Measurements from ENCODE around the gene OSER1.

Gene OSER1

DNA sequence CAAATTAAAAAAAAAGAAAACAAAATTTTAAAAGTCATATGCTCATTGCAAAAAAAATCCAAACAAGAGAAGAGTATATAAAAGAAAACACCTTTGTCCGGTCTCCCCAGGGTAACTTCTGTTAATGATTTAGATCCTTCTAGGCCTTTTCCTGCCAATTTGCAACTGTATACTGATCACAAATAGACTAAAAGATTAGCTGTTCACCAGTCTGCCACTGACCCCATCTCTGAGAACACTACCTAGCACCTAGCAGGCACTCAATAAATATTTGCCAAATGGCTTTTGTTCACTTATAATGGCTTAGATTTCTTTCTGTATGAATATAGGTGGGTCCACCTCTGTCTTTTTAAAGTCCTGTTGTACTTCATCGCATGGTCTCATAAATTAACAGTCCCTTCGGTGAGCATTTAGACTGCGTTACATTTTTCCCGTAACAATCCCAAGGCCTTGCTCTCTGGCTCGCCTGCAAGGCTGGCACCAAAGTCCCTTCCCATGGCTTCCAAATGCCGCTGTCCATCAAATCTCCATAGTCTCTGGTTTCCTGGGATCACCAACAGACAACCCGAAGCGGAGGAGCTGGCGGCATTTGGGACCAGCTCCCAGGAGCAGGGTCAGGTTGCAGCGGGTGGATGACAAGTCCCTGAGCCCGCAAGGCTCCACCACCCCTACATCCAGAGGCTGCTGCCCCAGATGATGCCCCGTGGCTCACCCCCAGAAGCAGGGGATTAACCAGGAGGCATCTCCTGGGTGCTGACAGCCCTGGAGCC, 35.4 kb downstream of the OSER1 start:
- DNase-seq (ENCODE audit: low read depth in 2 of 2), result no peak

DNA sequence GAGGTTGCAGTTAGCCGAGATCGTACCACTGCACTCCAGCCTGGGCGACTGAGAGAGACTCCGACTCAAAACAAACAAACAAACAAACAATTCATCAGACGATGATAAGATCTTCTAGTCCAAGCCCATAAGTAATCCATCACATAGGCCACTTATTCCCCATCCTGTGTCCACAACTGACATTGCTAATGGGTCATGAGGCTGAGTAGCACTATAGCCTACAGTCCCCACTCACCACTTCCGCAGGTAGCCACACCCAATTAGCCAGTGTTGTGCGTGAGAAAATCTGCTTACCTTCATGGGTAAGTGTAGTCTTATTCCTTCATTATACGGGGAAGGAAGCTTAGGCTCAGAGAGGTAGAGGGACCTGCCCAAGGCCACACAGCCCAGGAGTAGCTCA, 36.7 kb downstream of the OSER1 start:
- no peak for DNase-seq (ENCODE audit: low read depth in 2 of 2)

DNA sequence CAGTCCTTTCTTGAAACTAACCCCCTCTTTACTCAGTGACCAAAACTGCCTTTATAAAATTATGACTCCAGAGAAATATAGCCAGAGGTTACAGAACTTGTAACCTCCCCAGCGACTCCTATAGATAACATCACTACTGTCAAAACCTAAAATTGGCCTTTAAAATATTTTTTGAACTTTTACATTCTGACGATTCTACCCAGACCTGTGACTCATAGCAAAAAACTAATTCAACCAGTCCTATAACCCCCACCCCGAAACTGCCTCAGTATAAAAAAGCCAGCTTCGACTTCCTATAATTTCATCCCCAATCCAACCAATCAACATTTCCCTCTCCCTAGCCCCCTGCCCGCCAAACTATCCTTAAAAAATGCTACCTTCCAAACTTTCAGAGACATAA, 37.5 kb downstream of the OSER1 start:
- DNase-seq (ENCODE audit: low read depth in 2 of 2), result no peak

DNA sequence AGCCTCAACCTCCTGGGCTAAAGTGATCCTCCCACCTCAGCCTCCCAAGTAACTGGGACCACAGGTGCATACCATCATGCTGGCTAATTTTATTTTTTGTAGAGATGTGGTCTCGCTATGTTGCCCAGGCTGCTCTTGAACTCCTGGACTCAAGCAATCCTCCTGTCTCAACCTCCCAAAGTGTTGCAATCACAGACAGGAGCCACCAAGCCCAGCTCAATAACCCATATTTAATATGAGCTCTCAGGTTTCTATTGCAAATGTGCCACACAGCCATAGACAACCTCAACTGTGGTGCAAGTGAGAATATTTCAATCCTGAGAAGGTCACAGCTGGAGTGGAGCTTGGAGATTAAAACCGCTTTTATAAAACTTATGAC, 38.0 kb downstream of the OSER1 start:
- no peak for DNase-seq (ENCODE audit: low read depth in 2 of 2)

DNA sequence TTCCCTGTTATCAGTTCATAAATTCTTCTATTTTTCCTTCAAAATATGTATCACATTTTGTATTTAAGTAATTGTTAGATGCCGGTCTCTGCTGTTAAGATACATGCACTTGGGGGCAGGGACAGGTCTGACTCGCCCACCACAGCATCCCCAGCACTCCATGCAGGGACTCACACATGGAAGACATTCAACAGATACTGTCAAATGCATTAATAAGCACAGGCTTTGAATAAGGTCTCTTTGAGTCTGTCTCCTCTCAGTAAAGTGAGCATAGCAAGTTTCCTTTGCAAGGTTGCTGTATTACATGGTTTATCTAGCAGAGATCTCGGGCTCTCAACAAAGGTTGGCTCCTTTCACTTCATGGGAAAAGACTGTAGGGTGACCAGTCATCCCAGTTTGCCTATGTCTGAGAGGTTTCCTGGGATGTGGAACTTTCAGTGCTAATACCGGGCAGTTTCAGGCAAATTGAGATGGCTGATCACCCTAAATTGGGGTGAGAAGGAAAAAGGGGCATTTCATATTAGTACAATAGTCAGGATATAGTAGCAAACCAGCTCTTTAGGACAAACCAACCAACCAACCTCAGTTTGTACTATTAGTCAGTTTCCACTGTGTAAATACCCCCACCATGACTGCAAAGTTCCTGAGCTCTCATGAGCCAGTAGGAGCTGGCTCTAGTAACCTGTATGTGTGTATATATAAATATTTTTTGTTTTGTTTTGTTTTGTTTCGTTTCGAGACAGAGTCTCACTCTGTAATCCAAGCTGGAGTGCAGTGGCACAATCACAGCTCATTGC, 38.6 kb downstream of the OSER1 start:
- no peak for DNase-seq (ENCODE audit: low read depth in 2 of 2)

DNA sequence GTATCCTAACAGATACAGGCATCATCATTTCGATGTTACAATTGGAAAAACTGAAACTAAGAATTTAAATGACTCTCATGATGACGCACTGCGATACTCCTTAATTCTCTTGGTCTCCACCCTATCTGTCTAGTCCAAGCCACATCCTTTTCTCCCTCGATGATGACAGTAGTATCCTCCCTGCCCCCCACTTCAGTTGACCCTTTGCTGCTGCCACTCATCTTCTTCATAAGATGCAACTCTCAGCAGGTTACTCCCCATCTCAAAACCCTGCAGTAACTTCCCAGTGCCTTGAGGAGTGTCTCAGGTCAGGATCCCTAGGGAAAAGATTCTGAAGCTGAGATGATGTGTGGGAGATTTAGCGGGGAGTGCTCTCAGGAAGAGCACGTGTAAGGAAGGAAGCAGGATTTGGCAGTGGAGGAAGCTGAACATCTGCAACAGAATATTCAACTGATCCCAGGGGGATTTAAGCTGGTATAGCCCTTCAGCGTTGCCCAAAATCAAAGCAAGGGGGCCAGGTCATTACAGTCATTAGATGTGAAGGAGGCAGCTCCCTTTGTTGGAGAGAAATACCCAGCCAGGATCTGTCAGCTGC, 39.7 kb downstream of the OSER1 start:
- no peak for DNase-seq (ENCODE audit: low read depth in 2 of 2)

DNA sequence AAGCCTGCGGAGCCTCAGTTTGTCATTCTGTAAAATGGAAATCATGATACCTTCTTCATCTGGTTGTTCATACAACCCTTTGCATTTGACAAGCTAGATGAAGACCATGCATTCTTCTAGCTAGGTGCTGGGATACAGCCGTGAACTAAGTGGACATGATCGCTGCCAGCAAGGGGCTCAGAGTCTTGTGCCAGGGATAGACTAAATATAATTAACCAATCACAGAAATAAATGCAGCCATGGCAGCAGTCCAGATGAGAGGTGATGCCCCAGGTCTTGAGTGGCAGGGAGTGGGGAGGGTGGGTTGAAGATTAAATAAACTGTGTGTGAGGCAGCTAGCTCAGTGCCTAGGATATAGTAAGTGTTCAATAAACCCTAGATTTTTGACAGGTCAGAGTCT, 42.8 kb downstream of the OSER1 start:
- no peak for DNase-seq (ENCODE audit: low read depth in 2 of 2)

DNA sequence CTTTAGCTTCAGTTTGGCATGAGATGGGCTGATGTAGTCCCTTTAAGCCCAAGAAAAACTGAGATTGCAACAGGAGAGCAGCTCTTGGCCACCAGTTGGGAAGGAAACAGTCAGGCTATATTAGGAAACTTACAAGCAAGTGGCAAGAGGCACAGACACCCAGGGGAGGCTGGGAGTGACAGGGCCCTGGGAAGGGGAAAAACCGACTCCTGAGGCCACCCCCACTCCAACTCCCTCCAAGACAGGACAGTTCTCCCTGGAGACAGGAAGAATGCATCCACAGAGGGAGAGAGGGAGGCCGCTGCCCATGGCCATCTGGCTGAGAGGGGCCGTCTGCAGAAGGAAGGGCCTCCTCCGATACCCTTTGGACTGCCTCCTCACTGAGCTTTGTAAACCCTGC, 44.1 kb downstream of the OSER1 start:
- peak in 1 of 2 experiments; percentile 36 for DNase-seq (ENCODE audit: low read depth in 2 of 2)

DNA sequence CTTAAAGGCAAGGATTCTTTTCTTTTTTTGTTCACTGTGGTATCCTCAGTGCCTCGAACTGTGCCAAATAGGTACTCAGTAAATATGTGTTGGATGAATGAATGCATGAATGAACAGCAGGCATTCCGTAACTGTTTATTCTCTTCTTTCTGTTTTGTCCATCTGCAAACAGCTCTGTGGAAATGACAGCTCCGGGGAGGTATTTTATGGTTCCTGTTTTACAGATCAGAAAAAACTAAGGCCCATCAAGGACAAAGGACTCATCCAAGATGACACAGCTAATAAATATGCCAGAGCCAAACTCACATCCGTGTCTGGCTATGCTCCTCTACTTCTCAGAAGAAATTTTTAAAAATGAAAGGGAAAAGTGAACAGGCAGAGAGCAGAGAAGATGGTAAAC, 44.6 kb downstream of the OSER1 start:
- DNase-seq (ENCODE audit: low read depth in 2 of 2), result no peak

DNA sequence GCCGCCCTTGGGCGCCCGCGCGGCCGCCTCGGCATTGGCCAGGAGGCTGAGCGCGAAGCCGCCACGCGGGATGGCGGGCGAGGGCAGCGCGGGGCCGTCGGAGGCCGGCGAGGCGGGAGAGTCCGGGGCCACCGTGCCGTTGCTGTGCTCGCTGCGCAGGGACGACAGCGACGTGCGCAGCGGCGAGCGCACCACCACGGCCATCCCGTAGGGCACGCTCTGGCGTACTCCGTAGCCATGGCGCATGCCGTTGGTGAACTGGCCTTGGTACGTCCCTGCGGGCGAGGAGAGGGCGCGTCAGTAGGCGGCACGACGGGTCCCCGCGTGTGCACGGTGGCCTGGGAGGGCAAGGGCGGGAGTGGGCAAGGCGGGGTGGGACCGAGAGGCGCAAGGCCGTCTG, 50.4 kb downstream of the OSER1 start:
- DNase-seq (ENCODE audit: low read depth in 2 of 2), result no peak

DNA sequence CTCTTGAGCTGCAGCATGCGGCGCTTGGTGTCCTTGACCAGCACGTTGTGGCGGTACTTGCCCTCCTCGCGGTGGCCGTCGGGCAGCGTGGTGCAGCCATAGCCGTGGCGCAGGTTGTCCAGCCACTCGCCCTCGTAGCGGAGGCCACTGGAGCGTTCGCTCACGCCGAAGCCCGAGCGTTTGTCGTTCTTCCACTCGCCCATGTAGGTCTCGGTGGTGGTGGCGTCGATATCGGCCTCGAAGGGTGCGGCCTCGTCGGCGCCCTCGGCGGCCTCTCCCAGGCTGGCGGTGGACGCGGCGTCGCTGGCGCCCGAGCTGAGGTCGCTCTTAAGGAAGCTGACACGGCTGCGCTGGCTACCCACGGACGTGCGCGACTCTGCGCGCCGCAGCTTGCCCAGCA, 50.9 kb downstream of the OSER1 start:
- DNase-seq (ENCODE audit: low read depth in 2 of 2), result no peak

DNA sequence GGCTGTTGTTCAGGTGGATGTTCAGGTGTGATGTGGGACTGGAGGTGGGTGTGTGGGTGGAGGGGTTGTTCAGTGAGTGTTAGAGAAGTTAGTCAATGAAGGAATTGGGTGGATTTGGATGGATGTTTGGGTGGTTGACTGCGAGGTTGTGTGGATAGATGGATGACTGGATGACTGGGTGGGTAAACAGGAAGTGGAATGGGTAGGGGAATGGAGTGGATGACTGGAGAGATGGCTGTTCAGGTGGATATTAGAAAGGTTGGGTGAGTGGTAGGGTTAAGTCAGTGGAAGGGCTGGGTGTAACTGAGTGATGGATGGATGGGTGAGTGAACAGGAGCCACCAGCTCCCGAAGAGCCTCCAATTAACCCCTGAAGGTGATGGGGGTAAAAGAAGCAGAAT, 51.4 kb downstream of the OSER1 start:
- no peak for DNase-seq (ENCODE audit: low read depth in 2 of 2)

DNA sequence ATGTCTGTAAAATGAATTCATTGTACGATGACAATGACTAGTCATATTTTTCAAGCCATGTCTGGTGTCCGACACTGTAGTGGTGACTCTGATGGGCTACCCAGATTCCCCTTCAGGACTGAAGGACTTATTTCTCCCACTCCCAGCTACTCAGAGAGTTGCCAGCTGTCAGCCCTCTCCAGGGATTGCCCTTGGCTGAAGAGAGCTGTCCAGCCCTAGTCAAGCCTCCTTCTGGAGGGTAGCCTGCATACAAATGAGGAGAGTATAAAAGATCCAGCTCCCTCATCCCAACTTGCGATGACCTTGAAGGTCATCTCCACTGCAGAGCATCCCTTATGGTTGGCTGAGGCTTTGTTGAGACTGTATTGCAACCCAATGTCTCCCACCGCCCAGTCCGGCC, 53.5 kb downstream of the OSER1 start:
- no peak for DNase-seq (ENCODE audit: low read depth in 2 of 2)

DNA sequence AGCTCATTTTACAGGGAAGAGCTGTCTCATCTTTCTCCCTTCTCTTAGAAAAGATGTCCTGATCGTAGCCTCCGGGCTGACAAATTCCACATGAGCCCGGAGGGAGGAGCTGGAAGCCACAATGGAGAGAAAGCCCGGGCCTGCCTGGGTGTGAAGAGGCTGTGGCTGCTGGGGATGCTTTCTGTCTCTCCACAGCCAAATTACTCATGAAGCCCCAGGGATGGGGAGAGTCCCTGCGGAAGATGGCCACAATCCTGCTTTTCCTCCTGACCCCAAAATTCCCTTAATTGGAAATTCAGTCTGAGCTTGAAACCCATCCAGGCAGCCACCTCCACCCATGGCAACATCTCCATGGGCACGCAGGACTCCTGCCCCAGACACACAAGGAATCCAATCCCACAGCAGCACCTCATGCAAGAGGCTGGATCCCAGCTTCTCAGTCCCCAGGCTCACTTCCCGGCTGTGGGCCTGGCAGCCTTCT, 56.0 kb downstream of the OSER1 start:
- no peak for DNase-seq (ENCODE audit: low read depth in 2 of 2)

DNA sequence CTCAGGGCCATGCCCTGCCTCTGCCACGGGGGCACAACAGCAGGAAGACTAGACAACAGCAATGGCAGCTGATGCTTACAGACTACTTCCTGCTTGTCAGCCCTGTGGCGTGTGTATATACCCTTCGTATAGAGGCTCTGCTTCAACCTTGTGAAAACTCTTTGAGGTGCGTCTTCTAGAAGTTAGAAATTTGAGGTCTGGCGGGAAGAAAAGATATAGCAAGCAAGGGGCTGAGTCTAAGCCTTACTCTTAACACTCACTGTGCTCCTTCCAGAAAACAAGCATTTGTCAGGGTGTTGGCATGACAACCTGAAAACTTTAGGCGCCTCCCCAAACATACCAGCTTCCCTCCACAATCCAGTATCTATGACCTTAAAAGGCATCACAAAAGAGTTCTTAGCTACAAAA, 56.9 kb downstream of the OSER1 start:
- DNase-seq (ENCODE audit: low read depth in 2 of 2), result no peak

DNA sequence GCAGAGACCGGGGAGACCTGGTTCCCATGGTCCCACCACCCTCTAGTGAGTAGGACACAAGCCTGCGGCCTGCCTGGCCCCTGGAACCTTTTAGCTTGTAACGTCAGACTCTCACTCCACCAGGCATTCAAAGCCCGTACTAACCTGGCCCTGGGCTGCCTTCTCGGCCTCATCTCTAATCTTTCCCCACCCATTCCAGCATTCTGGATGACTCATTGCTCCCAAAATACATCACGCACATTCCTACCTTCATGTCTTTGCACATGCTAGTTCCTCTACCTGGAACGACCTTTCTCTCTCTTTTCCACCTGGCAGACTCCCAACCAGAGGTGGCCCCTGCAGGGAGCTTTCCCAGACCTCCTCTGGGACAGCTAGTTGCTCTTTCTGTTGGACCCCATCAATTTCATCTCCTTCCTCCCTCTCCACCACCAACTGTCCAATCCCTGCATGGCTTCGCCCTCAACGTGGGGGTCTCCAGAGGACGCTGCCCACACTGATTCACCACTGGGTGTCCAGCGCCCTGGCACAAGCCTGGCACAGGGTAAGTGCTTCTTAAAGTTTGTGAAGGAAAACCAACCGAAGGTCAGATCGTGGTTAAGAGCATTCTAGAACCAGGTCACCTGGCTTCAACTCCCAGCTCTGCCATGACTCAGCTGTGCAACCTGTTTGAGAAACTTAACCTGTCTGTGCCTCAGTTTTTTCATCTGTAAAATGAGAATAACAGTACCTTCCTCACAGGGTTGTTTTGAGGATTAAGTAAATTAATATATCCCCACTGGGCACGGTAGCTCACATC, 58.8 kb downstream of the OSER1 start:
- DNase-seq (ENCODE audit: low read depth in 2 of 2), result no peak

DNA sequence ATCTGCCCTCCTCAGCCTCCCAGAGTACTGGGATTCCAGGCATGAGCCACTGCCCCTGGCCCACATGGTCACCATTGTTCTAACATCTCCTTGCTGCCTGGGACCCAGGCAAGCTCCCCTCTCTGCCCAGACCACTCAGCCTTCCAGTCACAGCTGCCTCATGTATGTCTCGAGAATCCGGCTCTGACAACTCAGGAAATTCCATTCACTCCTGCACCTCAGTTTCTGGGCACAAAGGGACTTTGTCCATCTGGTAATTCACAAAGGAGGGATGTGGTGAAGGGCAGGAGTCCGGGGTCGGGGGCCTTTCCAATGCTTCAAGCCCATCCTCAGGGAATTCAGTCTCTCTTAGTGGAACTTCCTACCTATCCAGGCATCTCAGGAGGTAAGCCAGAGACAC, 64.3 kb downstream of the OSER1 start:
- no peak for DNase-seq (ENCODE audit: low read depth in 2 of 2)
